UCSD-AML1 (cell line): ENCODE data around the gene RAF1.
A peak's percentile ranks its signal among the peaks of the same experiment; 100 is the strongest.
"Not testable (repeated sequence)": the region's sequence is repeated elsewhere in the genome, so short reads cannot be mapped to it uniquely, and the experiment has no call there.

Experiments
- DNase-seq: peaks from one replicate; lab custom pipeline; 2025; ENCODE audit not compliant: unreplicated experiment; lab: John Stamatoyannopoulos, UW

RAF1 gene

GRCh38 chr3:12663936-12664908 is at the start of gene RAF1:
Gene RAF1 (minus strand): TSS chr3:12664117. CDS start chr3:12618721, 45,396 bp downstream.
- peak; percentile 98 for DNase-seq

- no peak for DNase-seq
These were observed 46.1 kb upstream of the RAF1 start for GRCh38 chr3:12710062-12710461.

- no peak for DNase-seq
These were observed 45.4 kb upstream of the RAF1 start for GRCh38 chr3:12709334-12709733.

GRCh38 chr3:12708584-12709192 is 44.8 kb upstream of the RAF1 start:
- no peak for DNase-seq

DNA sequence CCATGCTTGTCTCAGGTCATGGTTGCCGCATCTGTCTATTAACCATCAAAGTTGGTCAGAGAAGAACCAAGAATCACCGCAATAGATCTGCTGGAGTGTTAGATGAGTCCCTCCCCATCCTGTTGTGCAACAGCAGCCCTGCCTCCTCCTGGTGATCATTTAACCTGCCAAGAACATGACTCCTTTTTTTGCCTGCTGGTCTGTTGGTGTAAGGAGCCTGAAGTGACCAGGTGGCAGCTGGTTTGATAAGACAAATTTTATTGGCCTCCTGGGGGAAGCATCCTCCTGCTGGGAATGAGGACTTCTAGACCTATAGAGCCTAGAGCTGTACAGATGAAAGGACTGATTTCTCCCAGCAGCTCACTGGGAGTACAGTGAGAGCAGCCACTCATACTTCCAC is 43.5 kb upstream of the RAF1 start:
- no peak for DNase-seq

- peak; percentile 52 for DNase-seq
These were observed 42.8 kb upstream of the RAF1 start for GRCh38 chr3:12706504-12707253.

DNA sequence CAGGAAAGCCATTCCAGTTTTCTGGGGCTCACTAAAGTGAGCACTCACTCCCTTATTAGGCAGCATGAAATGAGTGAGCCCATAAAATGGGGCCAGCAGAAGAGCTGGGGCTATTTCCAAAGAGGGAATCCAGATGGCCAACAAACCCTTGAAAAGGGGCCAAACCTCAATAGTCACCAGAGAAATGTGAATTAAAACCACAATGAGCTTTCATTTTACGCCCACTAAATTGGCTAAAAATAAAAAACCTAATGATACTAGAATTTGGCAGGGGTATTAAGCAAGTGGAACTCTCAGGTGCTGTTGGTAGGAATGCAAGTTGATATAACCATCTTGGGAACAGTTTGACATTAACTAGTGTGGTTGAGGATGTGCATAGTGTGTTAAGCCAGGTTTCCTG is 42.1 kb upstream of the RAF1 start:
- no peak for DNase-seq

DNA sequence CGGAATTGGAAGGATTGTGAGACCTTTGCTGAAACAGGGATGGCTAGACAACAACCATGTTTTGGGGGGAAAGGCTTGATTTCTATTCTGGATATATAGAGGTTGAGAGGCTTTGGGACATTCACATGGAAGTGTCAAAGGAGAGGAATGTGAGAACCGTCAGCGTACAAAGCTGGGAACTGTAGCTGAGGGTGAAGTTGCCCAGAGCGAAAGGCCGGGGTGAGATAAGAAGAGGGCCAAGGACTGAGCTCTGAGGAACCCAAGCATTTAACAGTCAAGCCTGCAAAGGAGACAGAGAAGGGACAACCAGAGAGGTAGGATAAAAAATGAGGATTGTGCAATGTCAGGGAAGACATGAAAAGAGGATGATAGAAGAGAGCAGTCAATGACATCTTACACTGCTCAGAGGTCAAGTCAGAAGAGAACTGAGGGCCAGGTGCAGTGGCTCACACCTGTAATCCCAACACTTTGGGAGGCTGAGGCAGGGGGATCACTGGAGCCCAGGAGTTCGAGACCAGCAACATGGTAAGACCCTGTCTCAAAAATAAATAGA is 41.5 kb upstream of the RAF1 start:
- no peak for DNase-seq

GRCh38 chr3:12702501-12702900 is 38.6 kb upstream of the RAF1 start:
- no peak for DNase-seq

- DNase-seq = not testable (repeated sequence)
These were observed 37.7 kb upstream of the RAF1 start for GRCh38 chr3:12701601-12702000.

DNA sequence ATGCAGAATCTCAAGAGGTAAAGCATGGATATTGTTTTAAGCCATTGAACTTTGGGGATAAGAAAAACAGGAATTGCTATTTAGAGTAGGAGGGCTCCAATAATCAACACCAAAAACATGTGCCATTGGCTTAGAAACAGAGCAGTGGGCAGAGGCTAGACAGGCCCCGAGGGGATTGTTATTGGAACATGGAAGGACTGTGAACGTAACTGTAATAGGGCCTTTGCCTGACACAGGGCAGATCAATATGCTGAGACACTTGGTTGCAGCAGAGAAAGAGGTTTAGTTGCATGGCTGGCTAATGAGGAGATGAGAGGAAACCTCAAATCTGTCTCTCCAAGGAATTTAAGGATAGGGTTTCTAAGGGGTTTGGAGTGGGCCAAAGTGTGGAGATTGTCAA is 36.9 kb upstream of the RAF1 start:
- no peak for DNase-seq

- no peak for DNase-seq
These were observed 32.0 kb upstream of the RAF1 start for GRCh38 chr3:12695916-12696315.

DNA sequence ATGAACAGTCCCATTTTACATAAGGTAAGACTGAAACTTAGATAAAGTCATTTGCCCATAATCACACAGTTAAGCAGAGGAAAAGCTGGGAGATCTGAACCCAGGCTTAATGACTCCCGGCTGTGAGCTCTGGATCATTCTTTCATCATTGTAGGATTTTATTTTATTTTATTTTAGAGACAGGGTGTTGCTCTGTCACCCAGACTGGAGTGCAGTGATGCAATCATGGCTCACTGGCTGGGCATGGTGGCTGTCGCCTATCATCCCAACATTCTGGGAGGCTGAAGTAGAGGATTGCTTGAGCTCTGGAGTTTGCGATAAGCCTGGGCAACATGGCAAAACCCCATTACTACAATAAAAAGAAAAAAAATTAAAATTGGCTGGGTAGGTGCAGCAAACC is 31.2 kb upstream of the RAF1 start:
- DNase-seq = no peak

DNA sequence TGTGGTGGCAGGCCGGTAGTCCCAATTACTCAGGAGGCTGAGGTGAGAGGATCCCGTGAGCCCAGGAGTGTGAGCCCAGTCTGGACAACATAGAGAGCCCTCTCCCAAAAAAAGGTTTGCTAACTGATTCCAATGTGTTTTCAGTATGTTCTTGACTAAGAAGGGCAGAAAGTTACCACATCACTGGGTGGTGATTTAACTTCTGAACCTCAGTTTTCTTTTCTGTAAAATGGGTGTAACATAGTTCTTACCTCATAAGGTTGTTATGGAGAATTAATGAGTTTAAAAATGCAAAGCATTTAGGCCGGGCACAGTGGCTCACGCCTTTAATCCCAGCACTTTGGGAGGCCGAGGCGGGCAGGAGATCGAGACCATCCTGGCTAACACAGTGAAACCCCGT is 28.5 kb upstream of the RAF1 start:
- DNase-seq = no peak

DNA sequence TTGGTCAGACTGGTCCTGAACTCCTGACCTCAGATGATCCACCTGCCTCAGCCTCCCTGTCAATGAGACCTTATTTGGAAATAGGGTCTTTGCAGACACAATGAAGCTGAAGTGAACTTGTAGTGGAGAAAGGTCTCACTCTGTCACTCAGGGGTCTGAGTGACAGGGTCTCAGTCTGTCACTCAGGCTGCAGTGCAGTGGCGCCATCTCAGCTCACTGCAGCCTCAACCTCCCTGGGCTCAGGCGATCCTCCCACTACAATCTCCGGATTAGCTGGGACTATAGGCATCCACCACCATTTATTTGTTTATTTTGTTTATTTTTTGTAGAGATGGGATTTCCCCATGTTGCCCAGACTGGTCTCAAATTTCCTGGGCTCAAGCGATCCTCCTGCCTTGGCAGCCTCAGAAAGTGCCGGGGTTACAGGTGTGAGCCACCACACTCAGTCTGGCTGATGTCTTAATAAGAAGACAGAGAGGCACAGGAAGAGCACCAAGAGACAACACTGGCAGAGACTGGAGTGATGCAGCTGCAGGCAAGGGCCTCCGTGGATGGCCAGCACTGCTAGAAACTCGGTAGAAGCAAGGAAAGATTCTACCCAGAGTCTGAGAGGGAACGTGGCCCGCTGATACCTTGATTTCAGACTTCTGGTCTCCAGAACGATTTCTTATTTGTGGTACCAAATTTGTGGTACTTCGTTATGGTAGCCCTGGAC is 26.2 kb upstream of the RAF1 start:
- DNase-seq = no peak

DNA sequence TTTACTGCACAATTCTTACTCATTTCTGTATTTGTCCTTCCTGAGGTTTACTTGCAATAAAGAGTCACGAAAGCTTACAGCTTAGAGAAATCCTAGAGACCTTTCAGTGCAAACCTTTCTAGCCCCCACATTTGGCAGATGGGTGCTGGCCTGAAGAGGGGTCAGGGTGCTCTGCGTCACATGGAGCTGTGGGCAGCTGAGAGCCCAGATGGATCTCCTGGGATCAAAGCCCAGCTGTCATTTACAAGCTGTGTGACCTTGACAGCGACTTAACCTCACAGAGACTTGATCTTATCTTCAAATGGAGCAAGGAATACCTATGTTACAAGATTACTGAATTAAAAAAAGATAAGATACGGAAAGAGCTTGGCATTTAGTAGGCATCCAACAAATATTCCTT is 24.0 kb upstream of the RAF1 start:
- DNase-seq = no peak

GRCh38 chr3:12686096-12686495 is 22.2 kb upstream of the RAF1 start:
- no peak for DNase-seq

DNA sequence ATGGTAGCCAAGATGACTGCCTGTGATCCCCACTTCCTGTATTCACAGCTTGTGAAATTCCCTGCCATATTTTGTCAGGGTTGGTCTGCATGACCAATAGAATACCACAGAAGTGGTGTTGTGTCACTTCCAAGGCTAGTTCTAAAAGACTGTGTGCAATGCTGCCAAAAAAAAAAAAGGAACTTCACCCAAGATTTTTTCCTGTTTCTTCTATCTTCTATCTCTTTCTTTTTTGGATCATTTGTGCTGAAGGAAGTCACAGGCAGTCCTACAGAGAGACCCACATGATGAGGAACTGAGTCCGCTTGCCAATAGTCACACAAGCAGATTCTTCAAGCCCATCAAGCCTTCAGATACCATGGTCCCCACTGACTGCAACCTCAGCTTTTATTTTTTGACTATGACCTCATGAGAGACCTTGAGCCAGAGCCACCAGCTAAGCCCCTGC is 18.1 kb upstream of the RAF1 start:
- no peak for DNase-seq

DNA sequence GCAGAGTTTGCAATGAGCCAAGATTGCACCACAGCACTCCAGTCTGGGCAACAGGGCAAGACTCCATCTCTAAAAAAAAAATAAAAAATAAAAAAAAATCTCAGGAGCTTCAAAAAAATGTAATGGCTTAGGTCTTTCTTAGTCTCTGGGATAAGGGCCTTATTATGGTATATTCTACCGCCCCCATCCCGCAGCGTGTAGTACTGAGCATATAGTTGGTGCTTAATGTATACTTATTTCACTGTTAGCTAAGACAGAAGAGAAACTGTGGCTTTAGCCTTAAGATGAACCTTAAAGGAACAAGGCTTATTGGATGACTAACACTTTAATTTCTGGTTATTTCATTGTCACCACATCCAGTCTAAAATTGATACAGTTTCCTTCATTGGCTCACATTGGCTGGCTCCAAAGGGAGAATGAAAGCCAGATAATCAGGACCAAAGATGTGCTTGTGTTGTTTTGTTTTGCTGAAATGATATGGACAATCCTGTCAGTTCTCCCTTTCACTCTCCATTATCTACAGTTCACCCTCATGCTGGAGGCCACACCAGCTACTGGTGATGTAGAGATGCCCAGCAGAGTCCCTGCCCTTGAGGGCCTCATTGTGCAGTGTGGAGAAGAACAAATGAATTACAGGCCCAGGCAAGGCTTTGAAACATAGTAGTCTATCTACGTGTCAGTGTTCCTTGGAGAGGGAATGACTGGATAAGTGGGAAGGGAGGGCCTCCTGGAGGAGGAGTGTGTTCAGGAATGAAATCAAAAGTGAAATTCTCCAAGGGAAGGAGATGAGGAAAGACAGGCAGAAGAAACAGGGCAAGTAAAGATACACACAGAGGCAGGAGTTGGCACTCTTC is 17.4 kb upstream of the RAF1 start:
- no peak for DNase-seq

- DNase-seq = no peak
These were observed 15.6 kb upstream of the RAF1 start for GRCh38 chr3:12679468-12679867.
